ENCODE results near the gene GPR15LG.

GRCh38 chr10:84176351-84176750 lies 2.8 kb downstream of the GPR15LG start:
- TF ChIP-seq CTCF (IDR thresholded peaks at IDR 0.05) (no peak), EP300 (IDR thresholded peaks at IDR 0.05; ENCODE audit: low read depth) (no peak), POLR2A (IDR thresholded peaks at IDR 0.05) (no peak)
